ENCODE results near the gene EEA1.

- no peak for TF ChIP-seq CTCF (IDR thresholded peaks at IDR 0.05)
- TF ChIP-seq POLR2A (IDR thresholded peaks at IDR 0.05) = no peak
These were observed 202.2 kb downstream of the EEA1 start for GRCh38 chr12:92726850-92727249.

All from Peyer's patch (tissue), 4 donors.